GM19467 (cell line): ENCODE data around the gene ARMC12.

Experiments
- ATAC-seq: cut with Tn5 transposase; IDR thresholded peaks from one replicate; pipeline ENCODE4 v1.9.1; 2021; ENCODE audit warnings: mild to moderate bottlenecking, moderate library complexity; ENCODE audit not compliant: unreplicated experiment

Gene ARMC12

DNA sequence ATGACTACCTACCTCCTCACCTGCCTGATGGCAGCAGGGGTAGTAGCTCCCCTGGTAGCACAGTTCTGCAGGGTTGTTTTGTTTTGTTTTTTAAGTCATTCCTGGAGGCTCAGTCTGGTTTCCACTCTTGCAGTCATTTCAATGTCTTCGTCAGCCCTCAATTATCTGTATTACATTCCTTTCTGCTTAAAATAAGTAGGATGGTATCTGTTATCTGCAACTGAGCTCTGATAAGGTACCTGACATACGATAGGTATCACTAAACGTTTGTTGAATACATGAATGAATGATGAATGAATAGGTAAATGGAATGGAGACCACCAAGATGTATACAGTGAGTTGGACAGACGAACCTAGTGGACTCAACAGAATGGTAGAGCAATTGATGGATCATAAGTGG, 32.4 kb downstream of the ARMC12 start:
- ATAC-seq: no peak

DNA sequence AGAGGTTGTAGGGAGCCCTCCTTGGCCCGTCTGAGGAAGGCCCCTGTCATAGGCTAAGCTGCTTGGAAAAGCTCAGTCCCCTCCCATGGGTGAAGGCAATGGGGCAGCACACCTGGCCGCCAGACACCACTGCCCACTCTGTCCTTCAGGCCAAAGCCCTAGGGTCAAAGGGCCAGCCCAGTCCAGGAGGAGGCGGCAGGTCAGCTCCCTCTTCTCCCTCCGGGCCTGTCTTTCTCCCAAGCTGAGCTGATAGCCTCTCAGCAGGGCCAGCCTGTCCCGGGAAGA, 34.5 kb downstream of the ARMC12 start:
- no peak for ATAC-seq

DNA sequence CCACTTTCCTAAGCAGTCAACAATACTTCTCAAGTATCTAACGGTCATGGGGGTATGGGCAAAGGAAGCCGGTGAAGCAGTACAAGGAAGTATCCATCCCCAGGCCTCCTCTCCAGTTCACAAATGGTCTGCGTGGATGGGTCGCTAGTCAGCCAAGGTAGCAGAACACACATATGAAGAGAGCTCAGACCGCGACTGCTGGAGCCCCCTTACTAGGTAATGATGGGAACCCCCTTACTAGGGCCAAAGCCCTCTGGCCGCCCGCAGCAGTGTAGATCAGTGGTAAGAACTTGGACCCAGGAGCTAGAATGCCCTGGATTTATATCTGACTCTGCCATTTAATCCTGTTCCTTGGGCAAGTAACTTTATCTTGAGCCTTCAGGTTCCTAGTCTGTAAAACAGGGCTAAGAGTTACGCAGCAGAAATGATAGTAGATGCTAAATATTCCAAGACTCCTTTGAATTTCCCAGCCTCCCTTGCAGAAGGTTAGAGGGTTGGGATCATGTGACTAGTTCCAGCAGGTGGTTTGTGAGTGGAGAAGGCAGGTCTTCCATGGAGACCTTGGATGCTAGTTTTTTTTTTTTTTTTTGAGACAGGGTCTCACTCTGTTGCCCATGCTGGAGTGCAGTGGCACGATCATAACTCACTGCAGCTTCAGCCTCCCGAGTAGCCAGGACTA, 37.4 kb downstream of the ARMC12 start:
- ATAC-seq: no peak

DNA sequence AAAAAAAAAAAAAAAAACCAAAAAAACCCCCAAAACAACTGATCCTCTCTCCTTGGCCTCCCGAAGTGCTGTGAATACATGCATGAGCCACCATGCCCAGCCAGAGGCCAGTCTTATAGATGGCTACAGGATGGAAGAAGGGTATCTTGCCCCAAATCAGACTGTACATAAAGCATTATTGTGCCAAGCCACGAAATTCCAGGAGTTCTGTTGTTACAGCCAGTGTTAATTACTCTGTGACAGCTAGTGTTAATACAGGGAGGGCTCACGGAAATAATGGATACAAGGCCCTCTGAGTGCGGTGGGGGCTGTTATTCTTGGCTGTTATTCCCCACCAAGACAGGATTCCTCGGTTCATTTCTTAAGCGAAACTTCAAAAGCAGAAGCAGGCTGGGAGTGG, 38.2 kb downstream of the ARMC12 start:
- no peak for ATAC-seq

DNA sequence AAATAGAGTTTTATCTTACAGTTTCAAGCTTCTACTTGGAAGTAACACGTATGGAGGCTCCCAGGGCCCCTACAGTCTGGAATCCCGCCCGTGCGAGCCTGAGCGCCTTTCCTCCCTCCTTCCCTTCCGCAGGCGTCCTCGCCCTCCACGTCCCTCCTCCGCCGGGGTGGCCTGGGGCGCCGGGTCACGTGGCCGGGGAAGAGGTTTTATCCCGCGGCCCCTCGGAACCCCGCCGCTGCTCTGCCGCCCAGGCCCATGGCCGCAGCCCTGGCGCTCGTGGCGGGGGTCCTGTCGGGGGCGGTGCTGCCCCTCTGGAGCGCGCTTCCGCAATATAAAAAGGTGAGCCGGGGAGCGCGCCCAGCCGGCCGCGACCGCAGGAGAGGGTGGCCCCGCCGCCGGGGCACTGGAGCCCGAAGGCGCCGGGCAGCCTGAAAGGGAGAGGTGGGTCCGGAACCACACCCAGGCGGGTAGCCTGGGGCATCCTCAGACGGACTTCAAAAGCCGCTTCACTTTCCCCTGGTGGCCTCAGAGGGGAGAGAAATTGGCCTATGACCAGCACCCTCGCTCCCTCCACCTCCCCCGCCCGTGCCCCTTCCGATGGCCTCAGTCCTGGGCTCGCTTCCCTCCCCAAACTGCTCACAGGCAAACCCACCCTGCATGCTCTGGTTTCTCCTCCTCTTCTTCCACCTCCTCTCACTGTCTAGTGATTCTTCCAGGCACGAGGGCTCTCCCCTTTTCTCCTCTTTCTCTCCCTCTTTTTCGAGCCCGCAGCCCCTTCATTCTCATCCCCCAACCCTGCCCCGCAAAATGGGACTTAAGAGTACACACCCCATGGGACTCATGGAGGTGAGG, 39.8 kb downstream of the ARMC12 start, which contains the start of gene CLPSL2:
Gene CLPSL2 (plus strand): TSS at position 235 of the 852 bp plus-strand sequence. CDS start 21 bp downstream, at position 256.
- no peak for ATAC-seq

DNA sequence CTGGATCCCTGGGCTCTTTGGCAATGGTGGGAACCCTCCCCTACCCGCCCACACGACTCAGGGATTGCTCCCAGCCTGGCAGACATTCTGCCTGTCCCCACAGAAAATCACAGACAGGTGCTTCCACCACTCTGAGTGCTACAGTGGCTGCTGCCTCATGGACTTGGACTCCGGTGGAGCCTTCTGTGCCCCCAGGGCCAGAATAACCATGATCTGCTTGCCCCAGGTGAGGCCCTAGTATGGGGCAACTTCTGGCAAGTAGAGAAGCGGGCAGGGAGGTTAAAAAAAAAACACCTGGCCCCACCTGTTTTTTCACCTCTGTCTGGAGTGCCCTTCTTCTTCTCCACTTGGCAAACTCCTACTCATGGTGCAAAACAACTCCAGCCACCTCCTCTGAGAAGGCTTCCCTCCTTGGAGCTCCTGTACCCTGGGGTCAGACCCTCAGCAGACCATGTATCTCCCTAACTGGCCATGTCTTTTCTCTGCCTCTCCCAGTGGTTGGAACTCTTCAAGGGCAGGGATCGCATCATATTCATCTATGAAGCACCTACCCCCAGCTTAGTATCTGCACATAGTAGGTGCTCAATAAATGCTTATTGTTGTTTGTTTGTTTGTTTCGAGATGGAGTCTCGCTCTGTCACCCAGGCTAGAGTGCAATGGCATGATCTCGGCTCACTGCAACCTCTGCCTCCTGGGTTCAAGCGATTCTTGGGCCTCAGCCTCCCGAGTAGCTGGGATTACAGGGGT, 40.7 kb downstream of the ARMC12 start:
- no peak for ATAC-seq

DNA sequence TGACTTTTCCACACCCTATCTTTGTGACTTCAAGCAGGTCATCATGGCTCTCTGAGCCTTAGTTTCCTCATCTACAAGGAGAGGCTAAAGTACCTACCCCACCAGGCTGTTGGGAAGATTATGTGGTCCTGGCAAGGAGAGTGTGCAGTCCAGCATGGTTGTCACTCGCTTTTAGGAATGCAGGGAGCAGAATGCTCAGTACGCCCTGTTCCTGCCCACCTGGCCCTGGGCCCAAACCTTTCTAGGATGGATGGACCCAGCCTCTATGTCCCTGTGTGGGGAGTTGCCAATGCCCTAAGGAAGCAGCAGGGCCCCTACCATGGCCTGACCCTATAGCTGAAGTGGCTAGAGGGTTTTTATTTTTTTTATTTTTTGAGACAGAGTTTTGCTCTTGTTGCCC, 41.6 kb downstream of the ARMC12 start:
- no peak for ATAC-seq

DNA sequence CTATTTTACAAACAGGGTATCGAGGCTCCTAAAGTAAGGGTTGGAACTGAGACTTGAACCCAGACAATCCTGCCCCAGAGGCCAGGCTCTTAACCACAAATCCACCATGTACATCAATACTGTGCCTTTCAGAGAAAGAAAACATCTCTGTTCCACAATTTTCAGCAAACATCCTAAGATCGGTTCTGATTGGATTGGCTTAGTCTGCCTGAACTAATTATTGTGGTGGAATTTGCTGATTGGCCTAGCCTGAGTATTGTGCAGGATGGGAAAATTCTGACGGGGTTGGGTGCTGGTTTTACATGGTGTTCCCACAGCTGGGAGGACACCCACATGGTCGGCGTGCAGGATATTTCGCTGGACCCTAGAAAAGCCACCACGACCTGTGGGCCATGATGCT, 43.9 kb downstream of the ARMC12 start, which contains the start of gene CLPSL1:
Gene CLPSL1 (plus strand): TSS at position 301 of the 400 bp plus-strand sequence. CDS start 92 bp downstream, at position 393.
- no peak for ATAC-seq

DNA sequence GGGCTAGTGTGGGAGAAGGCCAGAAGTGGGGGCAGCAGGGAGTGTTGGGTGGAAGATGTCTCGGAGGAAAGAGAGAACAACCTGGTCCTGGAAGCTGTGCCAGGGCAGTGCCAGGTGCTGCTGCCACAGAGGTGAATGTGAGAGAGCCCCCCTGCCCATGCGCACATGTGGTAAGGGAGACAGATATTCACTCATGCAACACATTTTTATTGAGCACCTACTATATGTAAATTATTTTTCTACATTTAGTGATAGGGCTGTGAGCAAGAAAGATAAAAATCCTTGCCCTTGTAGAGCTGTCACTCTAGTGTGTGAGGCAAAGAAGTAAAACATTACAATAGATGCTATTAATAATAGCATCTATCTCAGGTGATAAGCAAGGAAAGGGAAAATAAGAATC, 44.5 kb downstream of the ARMC12 start:
- no peak for ATAC-seq

DNA sequence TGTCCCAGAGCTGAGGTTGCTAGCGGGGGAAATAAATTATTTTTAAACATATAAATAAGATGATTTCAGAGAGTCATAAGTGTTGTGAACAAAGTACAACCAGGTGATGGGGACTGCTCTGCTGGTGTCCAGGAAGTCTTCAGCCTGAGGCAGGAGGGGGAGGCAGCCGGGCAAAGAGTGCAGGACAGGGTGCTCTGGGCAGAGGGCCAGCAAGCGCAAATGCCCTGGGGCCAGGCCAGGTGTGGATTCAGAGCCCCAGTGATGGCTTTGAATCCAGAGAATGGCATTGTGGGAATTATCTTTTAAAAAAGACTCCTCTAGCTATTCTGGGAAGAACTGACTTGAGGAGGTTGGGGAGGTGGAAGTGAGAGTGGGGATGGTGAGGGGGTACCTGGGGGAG, 45.6 kb downstream of the ARMC12 start:
- ATAC-seq: no peak

DNA sequence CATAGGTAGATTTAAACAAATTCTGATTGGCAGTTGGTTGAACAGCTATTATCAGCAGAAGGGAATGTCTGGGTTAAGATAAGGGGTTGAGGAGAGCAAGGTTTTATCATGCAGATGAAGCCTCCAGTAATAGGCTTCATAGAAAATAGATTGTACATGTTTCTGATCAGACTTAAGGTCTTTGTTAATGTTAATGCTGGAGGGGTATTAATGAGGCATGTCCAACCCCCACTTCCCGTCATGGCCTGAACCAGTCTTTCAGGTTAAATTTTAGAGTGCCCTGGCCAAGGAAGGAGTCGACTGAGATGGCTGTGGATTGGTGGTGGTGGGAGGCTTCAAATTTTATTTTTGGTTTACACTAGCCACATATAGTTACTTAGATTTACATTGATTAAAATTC, 47.4 kb downstream of the ARMC12 start:
- ATAC-seq: no peak

DNA sequence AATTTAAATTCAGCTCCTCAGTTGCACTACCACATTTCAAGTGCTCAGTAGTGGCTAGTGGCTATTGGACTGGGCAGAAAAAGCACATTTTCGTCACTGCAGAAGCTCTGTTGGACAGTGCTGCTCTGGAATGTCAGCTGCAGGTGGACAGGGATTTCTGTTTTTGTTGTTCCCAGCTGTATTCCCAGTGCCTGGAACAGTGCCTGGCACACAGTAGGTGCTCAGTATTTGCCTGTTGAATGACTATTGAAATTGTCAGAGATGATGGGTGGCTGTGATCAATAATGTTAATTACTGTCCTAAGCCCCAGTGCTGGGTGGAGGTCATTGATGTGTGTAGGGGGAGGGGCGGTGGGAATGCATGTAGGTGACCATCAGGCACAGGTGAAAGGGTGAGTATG, 49.4 kb downstream of the ARMC12 start:
- ATAC-seq: no peak

DNA sequence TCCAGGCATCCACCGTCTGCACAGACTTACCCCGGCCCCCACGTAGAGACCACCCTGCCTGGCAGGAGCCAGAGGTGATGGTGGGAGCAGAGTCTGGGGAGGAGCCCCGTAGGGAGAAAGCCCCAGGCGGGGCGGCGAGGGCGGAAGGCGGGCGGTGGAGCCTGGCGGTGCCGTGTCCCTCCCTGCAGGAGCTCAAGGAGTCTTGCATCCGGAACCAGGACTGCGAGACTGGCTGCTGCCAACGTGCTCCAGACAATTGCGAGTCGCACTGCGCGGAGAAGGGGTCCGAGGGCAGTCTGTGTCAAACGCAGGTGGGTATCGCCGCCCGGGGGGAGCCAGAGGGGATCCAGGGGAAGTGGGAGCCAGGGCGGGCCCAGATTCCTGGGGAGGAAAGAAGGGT, 50.0 kb downstream of the ARMC12 start:
- no peak for ATAC-seq

DNA sequence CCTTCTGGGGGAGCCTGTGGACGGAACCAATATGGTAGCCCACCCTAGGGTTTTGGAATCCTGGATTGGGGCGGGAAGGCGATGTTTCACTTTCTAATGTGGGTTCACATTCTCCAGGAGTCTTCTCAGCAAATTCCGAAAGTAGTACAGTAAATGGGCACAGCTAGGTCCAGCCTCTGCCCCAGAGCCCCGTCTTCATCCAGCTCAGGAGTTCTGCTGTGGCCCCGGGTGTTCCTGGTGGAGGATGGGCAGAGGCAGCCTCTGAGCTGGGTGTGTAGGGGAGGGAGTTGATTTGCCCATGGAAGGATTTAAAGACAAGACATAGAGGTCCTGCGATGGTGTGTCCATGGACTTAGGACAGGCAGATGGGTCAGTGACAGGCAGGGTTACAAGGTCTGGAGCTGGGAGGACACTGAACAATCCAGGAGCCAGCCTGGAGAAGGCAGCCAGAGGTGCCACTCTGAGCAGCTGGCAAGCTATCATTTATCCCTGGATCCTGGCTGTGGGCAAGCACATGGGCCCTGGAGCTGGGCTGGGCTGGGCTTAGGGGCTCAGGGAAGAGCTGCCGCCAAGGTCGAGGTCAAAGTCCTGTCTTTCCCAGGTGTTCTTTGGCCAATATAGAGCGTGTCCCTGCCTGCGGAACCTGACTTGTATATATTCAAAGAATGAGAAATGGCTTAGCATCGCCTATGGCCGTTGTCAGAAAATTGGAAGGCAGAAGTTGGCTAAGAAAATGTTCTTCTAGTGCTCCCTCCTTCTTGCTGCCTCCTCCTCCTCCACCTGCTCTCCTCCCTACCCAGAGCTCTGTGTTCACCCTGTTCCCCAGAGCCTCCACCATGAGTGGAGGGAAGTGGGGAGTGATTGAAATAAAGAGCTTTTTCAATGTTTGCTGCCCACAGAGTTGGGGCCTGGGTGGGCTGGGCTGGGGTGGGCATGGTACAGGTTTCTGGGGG, 50.7 kb downstream of the ARMC12 start:
- no peak for ATAC-seq

DNA sequence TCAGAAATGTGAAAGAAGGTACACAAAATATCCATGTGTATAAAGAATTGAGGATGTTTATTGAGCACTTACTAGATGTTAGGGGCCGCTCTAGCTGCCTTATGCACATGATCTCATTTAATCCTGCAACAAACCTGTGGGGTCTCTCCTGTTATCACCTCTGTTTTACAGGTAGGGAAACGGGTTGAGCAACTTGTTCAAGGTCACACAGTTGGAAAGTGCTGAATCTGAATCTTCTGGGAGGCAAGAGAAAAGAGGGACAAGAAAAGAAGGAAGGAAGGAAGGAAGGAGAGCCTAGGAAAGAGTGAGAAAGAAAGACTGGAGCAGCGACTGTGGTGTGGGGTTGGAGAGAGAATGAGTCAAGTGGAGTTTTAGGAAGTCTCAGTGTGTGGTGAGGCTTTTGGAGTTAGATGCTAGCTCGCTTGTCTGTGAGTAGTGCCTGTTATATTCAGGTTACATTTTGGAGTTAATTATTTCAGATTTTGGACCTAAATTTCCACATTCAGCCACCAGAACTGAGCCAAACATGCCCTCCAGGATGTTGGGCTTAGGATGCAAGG, 51.7 kb downstream of the ARMC12 start:
- ATAC-seq: no peak

DNA sequence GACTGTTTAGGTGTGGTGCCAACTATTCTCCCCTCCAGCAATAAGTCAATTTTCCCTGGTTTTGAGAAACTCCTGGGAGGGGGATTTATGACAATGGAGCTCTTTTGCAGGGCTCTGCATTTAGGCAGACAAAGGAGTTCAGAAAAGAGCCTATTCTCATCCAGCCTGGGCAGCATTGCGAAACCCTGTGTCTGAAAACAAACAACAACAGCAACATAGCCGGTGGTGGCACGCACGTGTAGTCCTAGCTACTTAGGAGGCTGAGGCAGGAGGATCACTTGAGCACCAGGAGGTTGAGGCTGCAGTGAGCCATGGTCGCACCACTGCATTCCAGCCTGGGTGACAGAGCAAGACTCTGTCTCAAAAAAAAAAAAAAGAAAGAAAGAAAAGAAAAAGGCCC, 53.9 kb downstream of the ARMC12 start:
- ATAC-seq: no peak

DNA sequence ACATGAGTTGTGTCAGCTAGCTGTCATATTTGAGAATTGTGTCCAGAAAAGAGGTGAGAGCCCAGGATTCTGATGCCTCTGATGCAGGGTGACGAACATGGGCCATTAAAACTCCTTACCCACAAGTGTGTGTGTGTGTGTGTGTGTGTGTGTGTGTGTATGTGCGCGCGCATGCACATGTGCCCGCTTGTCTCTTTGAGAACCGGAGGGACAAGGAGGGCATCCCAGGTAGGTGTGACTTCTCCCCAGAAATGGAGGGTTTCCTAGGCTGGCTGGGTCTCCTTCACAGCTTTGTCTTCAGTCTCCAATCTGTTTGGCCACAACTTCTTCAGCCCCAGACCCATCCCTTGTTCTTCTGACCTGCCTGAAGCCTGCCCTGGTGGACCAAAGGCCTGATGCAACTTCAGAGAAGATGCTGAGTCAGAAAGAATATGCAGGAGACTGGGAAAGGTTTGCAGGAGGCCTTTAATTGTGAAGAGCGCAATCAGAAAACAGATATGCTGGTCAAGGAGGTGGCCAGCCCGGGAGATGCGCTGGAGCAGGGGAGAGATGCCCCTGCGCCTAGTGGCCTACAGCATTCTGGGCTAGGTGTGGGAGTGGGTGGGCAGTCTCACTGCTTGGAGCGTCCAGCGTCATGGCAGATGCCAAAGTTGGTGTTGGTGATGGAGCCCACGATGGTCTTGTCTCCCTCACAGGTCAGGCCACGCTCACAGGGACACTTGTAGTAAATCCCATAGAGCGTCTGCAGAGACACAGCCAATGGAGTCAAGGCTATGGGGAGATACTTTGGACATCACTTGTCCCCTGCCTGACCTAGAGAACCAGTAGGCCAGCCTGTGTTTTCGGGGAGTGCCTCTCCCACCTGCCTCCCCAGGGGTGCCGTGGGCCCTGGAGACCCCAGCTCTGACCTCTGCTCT, 58.0 kb downstream of the ARMC12 start:
- no peak for ATAC-seq

DNA sequence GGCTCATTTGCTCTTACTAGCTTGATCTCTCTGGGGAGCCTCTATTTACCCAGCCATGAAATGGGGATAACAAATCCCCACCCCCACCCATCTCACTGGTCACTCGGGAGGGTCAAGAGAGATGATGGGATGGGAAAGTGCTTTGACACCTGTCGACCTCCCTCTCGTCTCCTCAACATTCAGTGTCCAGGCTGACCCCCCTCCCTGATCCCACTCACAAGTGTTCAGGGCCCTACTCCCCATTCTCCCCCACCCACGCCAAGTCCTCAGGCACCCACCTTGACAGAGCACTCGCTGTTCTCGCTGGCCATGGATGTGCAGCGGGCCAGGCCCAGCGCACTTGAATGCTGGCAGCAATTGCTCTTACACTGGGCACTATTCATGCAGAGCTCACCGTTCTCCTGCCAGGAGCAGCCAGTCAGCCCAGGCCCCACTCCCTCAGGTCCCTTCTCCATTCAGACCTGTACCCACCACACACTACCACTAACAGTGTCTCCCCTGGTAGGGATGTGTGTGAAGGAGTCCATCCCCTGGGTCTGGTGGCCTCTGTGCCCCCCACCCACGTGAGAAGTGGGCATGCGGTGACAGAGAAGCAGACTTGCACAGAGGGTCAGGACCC, 58.7 kb downstream of the ARMC12 start:
- ATAC-seq: no peak

DNA sequence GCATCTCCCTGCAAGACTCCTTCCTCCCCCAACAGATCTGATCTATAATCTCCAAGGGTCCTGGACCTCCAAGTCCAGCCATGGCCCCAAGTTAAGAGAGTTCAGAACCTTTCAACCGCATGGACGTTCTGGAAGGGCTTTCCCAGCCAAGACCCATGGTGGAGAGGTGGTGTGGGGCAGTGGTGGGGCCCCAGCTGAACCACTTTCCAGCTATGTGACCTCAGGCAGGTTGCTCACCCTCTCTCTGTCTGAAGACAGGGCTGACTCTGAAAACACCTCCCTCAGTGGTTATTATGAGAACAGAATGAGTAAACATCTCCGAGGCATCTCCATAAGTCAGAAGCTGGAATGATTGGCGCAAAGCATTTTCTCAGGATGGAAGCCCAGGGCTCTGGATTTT, 59.4 kb downstream of the ARMC12 start:
- ATAC-seq: no peak
